PC-3 (cell line): Measurements from ENCODE around the gene SMPDL3A. TPM values are rescaled to one million over a fixed set of nuclear protein-coding genes. Genes with fewer than 3 reads are reported as not detected.

Source experiments
- ATAC-seq: fragments of 200-7000 bp; cut with Tn5 transposase; 2 replicates; pipeline ENCODE4 v1.9.1; 2020; ENCODE audit warnings: mild to moderate bottlenecking, moderate library complexity
- BruUV-seq: library from RNA; stranded (reverse); fragments of 400-500 nt; replicated peaks from 2 replicates; lab custom pipeline; 2021; lab: Mats Ljungman, UMichigan
- CTCF ChIA-PET: fragments of 300-600 bp; sonication (Branson Sonifier 250); formaldehyde crosslinking; loops from one replicate; lab custom pipeline; 2022; ENCODE audit warnings: antibody characterized with exemption; lab: Charles Lee
- POLR2A ChIA-PET: fragments of 300-600 bp; sonication (Branson Sonifier 250); formaldehyde crosslinking; loops from one replicate; lab custom pipeline; 2022; ENCODE audit warnings: antibody characterized with exemption; ENCODE audit not compliant: unreplicated experiment; lab: Charles Lee
- DNase-seq: peaks from one replicate; pipeline ENCODE4 v3.0.0-alpha.2; 2015
- H2AFZ ChIP-seq: fragments of 300-600 bp; sonication (generic); 2 replicates; pipeline ENCODE4 v1.6.0; 2016; ENCODE audit warnings: antibody characterized with exemption, low read length
- H3F3A ChIP-seq: fragments of 300-600 bp; sonication (generic); one replicate; pipeline ENCODE4 v1.6.0; 2017; ENCODE audit warnings: antibody characterized with exemption, low read length, control low read depth, mild to moderate bottlenecking; ENCODE audit not compliant: unreplicated experiment
- H3K27ac ChIP-seq: fragments of 300-600 bp; sonication (generic); 2 replicates; pipeline ENCODE4 v1.5.1; 2016; ENCODE audit warnings: mild to moderate bottlenecking, low read length
- H3K27me3 ChIP-seq: fragments of 300-600 bp; sonication (generic); 2 replicates; pipeline ENCODE4 v1.6.1; 2016; ENCODE audit warnings: low read length, mixed read lengths
- H3K36me3 ChIP-seq: fragments of 300-600 bp; sonication (generic); 2 replicates; pipeline ENCODE4 v1.6.1; 2016; ENCODE audit warnings: low read depth, mixed run types, low read length, mixed read lengths
- H3K4me1 ChIP-seq: fragments of 300-600 bp; sonication (generic); 2 replicates; pipeline ENCODE4 v1.5.1; 2016; ENCODE audit warnings: low read length; ENCODE audit not compliant: insufficient read depth
- H3K4me2 ChIP-seq: fragments of 300-600 bp; sonication (generic); 2 replicates; pipeline ENCODE4 v1.6.0; 2016; ENCODE audit warnings: low read length
- H3K4me3 ChIP-seq: fragments of 300-600 bp; sonication (generic); 2 replicates; pipeline ENCODE4 v1.5.1; 2016; ENCODE audit warnings: mild to moderate bottlenecking, low read length, mixed read lengths
- H3K79me2 ChIP-seq: fragments of 300-600 bp; sonication (generic); 2 replicates; pipeline ENCODE4 v1.6.1; 2017; ENCODE audit warnings: low read length, mixed read lengths
- H3K9ac ChIP-seq: fragments of 300-600 bp; sonication (generic); 2 replicates; pipeline ENCODE4 v1.6.0; 2016; ENCODE audit warnings: mild to moderate bottlenecking, low read length
- H3K9me2 ChIP-seq: fragments of 300-600 bp; sonication (generic); replicated peaks from 2 replicates; pipeline ENCODE4 v1.6.1; 2016; ENCODE audit warnings: mixed run types, low read length, mixed read lengths
- H3K9me3 ChIP-seq: fragments of 300-600 bp; sonication (generic); 2 replicates; pipeline ENCODE4 v1.6.1; 2016; ENCODE audit warnings: low read length, mixed read lengths
- H4K20me1 ChIP-seq: fragments of 300-600 bp; sonication (generic); 2 replicates; pipeline ENCODE4 v1.6.1; 2016; ENCODE audit warnings: low read length, mixed read lengths
- CTCF ChIP-seq: fragments of 300-600 bp; sonication (generic); conservative IDR thresholded peaks from 2 replicates; pipeline ENCODE4 v1.5.1; 2017; ENCODE audit warnings: antibody characterized with exemption, low read depth, mild to moderate bottlenecking, low read length
- EZH2 ChIP-seq: fragments of 300-600 bp; sonication (generic); IDR thresholded peaks from one replicate; pipeline ENCODE4 v1.6.1; 2017; ENCODE audit warnings: antibody characterized with exemption, mild to moderate bottlenecking, low read length; ENCODE audit not compliant: unreplicated experiment
- EZH2phosphoT487 ChIP-seq: fragments of 300-600 bp; sonication (generic); IDR thresholded peaks from 2 replicates; pipeline ENCODE4 v1.6.1; 2018; ENCODE audit warnings: mild to moderate bottlenecking, antibody characterized with exemption, low read length, borderline replicate concordance
- intact Hi-C: fragments of 100-400 bp; cut with micrococcal nuclease; formaldehyde crosslinking; loops from 2 replicates; pipeline ENCODE4 v1.9.0; 2023
- total RNA-seq: library from RNA; depleted of rRNA; stranded (reverse); fragments of >200 nt; gene quantifications from 2 replicates; pipeline ENCODE4 v1.2.3, GENCODE V29; 2014; rRNA removed

The SMPDL3A gene
- total RNA-seq, 1 experiment from 2014 or later, result 4.6 TPM

DNA sequence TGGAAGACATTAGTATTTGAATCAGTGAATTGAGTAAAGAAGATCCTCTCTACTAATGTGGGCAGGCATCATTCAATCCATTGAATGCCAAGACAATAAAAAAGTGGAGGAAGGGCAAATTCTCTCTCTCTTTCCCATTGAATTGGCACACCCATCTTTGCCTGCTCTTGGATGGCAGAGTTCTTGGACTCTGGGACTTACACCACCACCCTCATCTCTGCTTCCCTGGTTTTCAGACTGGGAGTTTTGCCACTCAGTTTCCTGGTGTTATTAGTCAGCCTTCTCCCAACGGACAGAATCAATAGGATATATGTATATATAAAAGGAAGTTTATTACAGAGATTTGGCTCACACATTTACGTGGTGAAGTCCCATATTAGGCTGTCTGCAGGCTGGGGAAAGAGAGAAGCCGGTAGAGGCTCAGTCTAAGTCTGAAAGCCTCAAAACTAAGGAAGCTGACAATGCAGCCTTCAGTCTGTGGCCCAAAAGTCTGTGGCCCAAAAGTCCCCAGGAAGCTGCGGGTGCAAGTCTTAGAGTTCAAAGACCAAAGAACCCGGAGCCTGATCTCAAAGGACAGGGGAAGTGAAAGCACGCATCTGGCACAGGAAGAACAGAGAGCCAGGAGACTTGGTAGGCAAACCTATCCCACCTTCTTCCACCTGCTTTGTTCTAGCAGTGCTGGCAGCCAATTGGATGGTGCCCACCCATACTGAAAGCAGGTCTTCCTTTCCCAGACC lies 64.4 kb downstream of the SMPDL3A start:
- H4K20me1 ChIP-seq, result no peaks in the 10 kb centered on the region
- ATAC-seq (no peak), DNase-seq (no peak)
- no peak for TF ChIP-seq EZH2phosphoT487
- no peak for TF ChIP-seq EZH2
- TF ChIP-seq CTCF, result no peak
- H3K4me2 ChIP-seq, result no peak overlapping the region
- H3K9ac ChIP-seq, result no peak overlapping the region
- H2AFZ ChIP-seq, result no peak overlapping the region
- H3K4me1 ChIP-seq, result no peaks in the 10 kb centered on the region
- no peaks in the 10 kb centered on the region for H3K36me3 ChIP-seq
- H3F3A ChIP-seq, result no peaks in the 10 kb centered on the region
- POLR2A ChIA-PET, result no interaction called here
- H3K27ac ChIP-seq, result no peak overlapping the region
- H3K27me3 ChIP-seq, result no peaks in the 10 kb centered on the region; the same call in 1 of the 2 replicates
- no peaks in the 10 kb centered on the region for H3K9me3 ChIP-seq
- intact Hi-C loops, result no loop called here
- no peaks in the 10 kb centered on the region for H3K79me2 ChIP-seq
- no TSS peak for BruUV-seq
- H3K9me2 ChIP-seq, result no peaks in the 10 kb centered on the region
- H3K4me3 ChIP-seq, result no peak overlapping the region
- CTCF ChIA-PET, result no interaction called here

Other genes starting within 250 kb of the SMPDL3A start
- gene PKIB, start 178.9 kb upstream of the SMPDL3A start, total RNA-seq, result 22.4 and 28.0 TPM in 2 replicates
- not detected in 2 replicates for gene FABP7, start 9.5 kb upstream of the SMPDL3A start, total RNA-seq
- gene CLVS2, start 207.0 kb downstream of the SMPDL3A start, total RNA-seq, result not detected in 2 replicates